ENCODE measurements around the gene GLUL. TPM values are rescaled to one million over a fixed set of nuclear protein-coding genes. Genes with fewer than 3 reads are reported as not detected.

GLUL gene
- total RNA-seq, 3 donors from 2014 or later: 34.4 to 52.5 (median 40.5) TPM

GRCh38 chr1:182366596-182366995, 25.0 kb downstream of the GLUL start:
- no peaks in the 10 kb centered on the region for H3K9me3 Mint-ChIP-seq
- peaks cover 5% of the 10 kb centered on the region for H3K27me3 Mint-ChIP-seq (ENCODE audit: low read depth)
- H3K4me3 Mint-ChIP-seq: no peak overlapping the region
- no peaks in the 10 kb centered on the region for H3K36me3 Mint-ChIP-seq (ENCODE audit: insufficient read depth)
- ATAC-seq (no peak), DNase-seq (no peak)
- H3K4me1 Mint-ChIP-seq (ENCODE audit: low read depth): no peaks in the 10 kb centered on the region

GRCh38 chr1:182359645-182360044, 31.9 kb downstream of the GLUL start:
- no peaks in the 10 kb centered on the region for H3K36me3 Mint-ChIP-seq (ENCODE audit: insufficient read depth)
- no peak overlapping the region for H3K4me3 Mint-ChIP-seq
- H3K9me3 Mint-ChIP-seq: no peaks in the 10 kb centered on the region
- H3K4me1 Mint-ChIP-seq (ENCODE audit: low read depth): no peaks in the 10 kb centered on the region
- no peak for ATAC-seq
- H3K27me3 Mint-ChIP-seq (ENCODE audit: low read depth): no peaks in the 10 kb centered on the region
- DNase-seq: no peak

- H3K27me3 Mint-ChIP-seq (ENCODE audit: low read depth): no peaks in the 10 kb centered on the region
- no peaks in the 10 kb centered on the region for H3K4me1 Mint-ChIP-seq (ENCODE audit: low read depth)
- no peaks in the 10 kb centered on the region for H3K9me3 Mint-ChIP-seq
- ATAC-seq: no peak
- no peak overlapping the region for H3K4me3 Mint-ChIP-seq
- DNase-seq: no peak
- H3K36me3 Mint-ChIP-seq (ENCODE audit: insufficient read depth): no peaks in the 10 kb centered on the region
These were observed 33.7 kb downstream of the GLUL start for GRCh38 chr1:182357913-182358312.

- Mint-ChIP-seq H3K9me3 (no peaks in the 10 kb centered on the region), H3K4me1 (ENCODE audit: low read depth) (no peaks in the 10 kb centered on the region), H3K36me3 (ENCODE audit: insufficient read depth) (no peaks in the 10 kb centered on the region), H3K4me3 (no peak overlapping the region), H3K27me3 (ENCODE audit: low read depth) (no peaks in the 10 kb centered on the region)
- no peak for ATAC-seq
- no peak for DNase-seq
These were observed 34.4 kb downstream of the GLUL start for GRCh38 chr1:182357171-182357570.

GRCh38 chr1:182355723-182356098, 35.9 kb downstream of the GLUL start:
- no peak for DNase-seq
- no peaks in the 10 kb centered on the region for H3K9me3 Mint-ChIP-seq

GRCh38 chr1:182351790-182352364, 39.7 kb downstream of the GLUL start:
- no peaks in the 10 kb centered on the region for H3K9me3 Mint-ChIP-seq
- DNase-seq (no peak), ATAC-seq (no peak)
- H3K4me1 Mint-ChIP-seq (ENCODE audit: low read depth): no peaks in the 10 kb centered on the region
- no peak overlapping the region for H3K4me3 Mint-ChIP-seq
- no peaks in the 10 kb centered on the region for H3K36me3 Mint-ChIP-seq (ENCODE audit: insufficient read depth)
- H3K27me3 Mint-ChIP-seq (ENCODE audit: low read depth): no peaks in the 10 kb centered on the region

More at GRCh38 chr1:182355723-182356098, 35.9 kb downstream of the GLUL start:
- H3K36me3 Mint-ChIP-seq (ENCODE audit: insufficient read depth): no peaks in the 10 kb centered on the region
- no peak overlapping the region for H3K4me3 Mint-ChIP-seq
- no peaks in the 10 kb centered on the region for H3K27me3 Mint-ChIP-seq (ENCODE audit: low read depth)
- ATAC-seq: no peak
- H3K4me1 Mint-ChIP-seq (ENCODE audit: low read depth): no peaks in the 10 kb centered on the region

GRCh38 chr1:182350839-182351238, 40.8 kb downstream of the GLUL start:
- no peaks in the 10 kb centered on the region for H3K4me1 Mint-ChIP-seq (ENCODE audit: low read depth)
- H3K9me3 Mint-ChIP-seq: no peaks in the 10 kb centered on the region

GRCh38 chr1:182348961-182349747, 42.4 kb downstream of the GLUL start:
- Mint-ChIP-seq H3K4me3 (no peak overlapping the region), H3K4me1 (ENCODE audit: low read depth) (no peaks in the 10 kb centered on the region), H3K36me3 (ENCODE audit: insufficient read depth) (no peaks in the 10 kb centered on the region), H3K27me3 (ENCODE audit: low read depth) (no peaks in the 10 kb centered on the region), H3K9me3 (no peaks in the 10 kb centered on the region)
- DNase-seq: no peak
- no peak for ATAC-seq

More at GRCh38 chr1:182350839-182351238, 40.8 kb downstream of the GLUL start:
- no peak for ATAC-seq
- Mint-ChIP-seq H3K27me3 (ENCODE audit: low read depth) (no peaks in the 10 kb centered on the region), H3K4me3 (no peak overlapping the region), H3K36me3 (ENCODE audit: insufficient read depth) (no peaks in the 10 kb centered on the region)
- DNase-seq: no peak

- Mint-ChIP-seq H3K4me1 (ENCODE audit: low read depth) (no peaks in the 10 kb centered on the region), H3K36me3 (ENCODE audit: insufficient read depth) (no peaks in the 10 kb centered on the region), H3K27me3 (ENCODE audit: low read depth) (no peaks in the 10 kb centered on the region), H3K4me3 (no peak overlapping the region), H3K9me3 (no peaks in the 10 kb centered on the region)
- ATAC-seq (no peak), DNase-seq (no peak)
These were observed 44.6 kb downstream of the GLUL start for GRCh38 chr1:182347019-182347418.

GRCh38 chr1:182340233-182341058, 51.1 kb downstream of the GLUL start:
- Mint-ChIP-seq H3K4me1 (ENCODE audit: low read depth) (no peaks in the 10 kb centered on the region), H3K36me3 (ENCODE audit: insufficient read depth) (no peaks in the 10 kb centered on the region), H3K9me3 (no peaks in the 10 kb centered on the region), H3K27me3 (ENCODE audit: low read depth) (no peaks in the 10 kb centered on the region), H3K4me3 (no peak overlapping the region)
- ATAC-seq: no peak
- DNase-seq: no peak

GRCh38 chr1:182339684-182340083, 51.9 kb downstream of the GLUL start:
- Mint-ChIP-seq H3K9me3 (no peaks in the 10 kb centered on the region), H3K27me3 (ENCODE audit: low read depth) (no peaks in the 10 kb centered on the region), H3K4me3 (no peak overlapping the region), H3K36me3 (ENCODE audit: insufficient read depth) (no peaks in the 10 kb centered on the region), H3K4me1 (ENCODE audit: low read depth) (peaks cover 2% of the 10 kb centered on the region)
- DNase-seq (no peak), ATAC-seq (no peak)

- Mint-ChIP-seq H3K4me1 (ENCODE audit: low read depth) (peaks cover 2% of the 10 kb centered on the region), H3K4me3 (no peak overlapping the region), H3K9me3 (no peaks in the 10 kb centered on the region), H3K27me3 (ENCODE audit: low read depth) (no peaks in the 10 kb centered on the region), H3K36me3 (ENCODE audit: insufficient read depth) (no peaks in the 10 kb centered on the region)
- ATAC-seq (no peak), DNase-seq (no peak)
These were observed 52.7 kb downstream of the GLUL start for GRCh38 chr1:182338806-182339370.

- no peaks in the 10 kb centered on the region for H3K9me3 Mint-ChIP-seq
- DNase-seq (no peak), ATAC-seq (no peak)
- peaks cover 2% of the 10 kb centered on the region for H3K4me1 Mint-ChIP-seq (ENCODE audit: low read depth)
- no peak overlapping the region for H3K4me3 Mint-ChIP-seq
- H3K27me3 Mint-ChIP-seq (ENCODE audit: low read depth): no peaks in the 10 kb centered on the region
- no peaks in the 10 kb centered on the region for H3K36me3 Mint-ChIP-seq (ENCODE audit: insufficient read depth)
These were observed 53.6 kb downstream of the GLUL start for GRCh38 chr1:182337736-182338571.

Data from activated T-cell treated with anti-CD3 and anti-CD28 coated beads, Interleukin-2, amount 50 U/mL, for 4 hours (primary cell).